NCI-H510A treated with DMSO at 0.1 percent for 48 hours (cell line): ENCODE results near the gene METTL25B.

Source experiments
- DNase-seq: peaks from one replicate; lab custom pipeline; 2025; lab: John Stamatoyannopoulos, UW

Gene METTL25B

GRCh38 chr1:156768610-156769295 is 40.5 kb downstream of the METTL25B start:
- no peak for DNase-seq

- DNase-seq, result no peak
These were observed 44.0 kb downstream of the METTL25B start for GRCh38 chr1:156772222-156772621.

- no peak for DNase-seq
These were observed 44.6 kb downstream of the METTL25B start for GRCh38 chr1:156772728-156773497.

GRCh38 chr1:156773607-156774006 is 45.3 kb downstream of the METTL25B start:
- DNase-seq, result no peak

- no peak for DNase-seq
These were observed 47.5 kb downstream of the METTL25B start for GRCh38 chr1:156775799-156776198.

DNA sequence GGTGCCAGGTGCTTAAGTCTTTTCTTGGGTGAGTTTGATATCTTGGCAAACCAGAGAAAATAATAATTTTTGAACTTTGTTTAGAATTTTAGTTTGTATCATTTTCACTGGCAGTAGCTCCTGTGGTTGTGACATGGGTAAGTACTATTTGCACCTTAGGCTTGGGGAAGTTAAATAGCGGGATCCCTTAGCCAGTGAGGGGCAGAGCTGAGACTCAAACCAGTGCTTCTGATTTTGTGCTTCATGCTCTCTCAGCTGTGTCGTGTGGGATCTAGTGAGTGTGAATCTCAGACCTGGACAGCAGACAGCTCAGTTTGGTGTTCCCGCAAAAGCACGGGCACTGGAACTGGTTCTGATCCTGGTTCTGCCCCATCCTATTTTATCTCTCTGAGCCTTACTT is 48.7 kb downstream of the METTL25B start:
- DNase-seq, result no peak

GRCh38 chr1:156777573-156777972 is 49.3 kb downstream of the METTL25B start:
- no peak for DNase-seq

DNA sequence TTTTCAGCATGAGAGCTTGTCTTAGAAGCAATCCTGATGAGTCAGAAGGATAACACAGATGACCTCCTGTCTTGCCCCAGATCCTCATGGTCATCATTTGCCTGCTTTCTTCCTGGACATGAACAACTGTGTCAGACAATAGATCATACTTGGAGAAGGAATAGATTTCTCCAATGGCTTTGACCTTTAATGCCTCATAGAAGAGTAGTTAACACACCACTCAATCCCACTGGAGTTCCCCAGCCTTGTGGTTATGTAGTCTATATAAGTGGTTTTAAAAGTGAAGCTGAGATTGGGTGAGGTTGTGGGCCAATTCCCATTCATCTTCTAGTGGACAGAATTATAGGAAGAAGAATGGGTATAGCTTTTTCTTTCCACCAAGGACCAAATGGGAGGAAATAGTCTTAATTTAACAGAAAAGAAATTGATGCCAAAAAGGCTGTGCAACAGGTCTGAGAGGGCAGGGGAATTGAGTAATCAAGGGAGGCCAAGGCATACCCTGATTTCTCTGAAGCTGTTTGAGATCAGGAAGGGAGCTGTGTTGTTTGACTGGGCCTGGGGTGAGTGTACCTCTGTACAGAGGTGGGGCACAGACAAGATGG is 53.4 kb downstream of the METTL25B start:
- DNase-seq, result no peak

GRCh38 chr1:156785458-156785857 is 57.2 kb downstream of the METTL25B start:
- no peak for DNase-seq
